NCI-H748 (cell line): ENCODE measurements around the gene FXR2.
"Not testable (repeated sequence)": the region's sequence is repeated elsewhere in the genome, so short reads cannot be mapped to it uniquely, and the experiment has no call there.

Experiments used
- DNase-seq: peaks from one replicate; lab custom pipeline; 2025; ENCODE audit not compliant: unreplicated experiment; lab: John Stamatoyannopoulos, UW

The FXR2 gene

DNA sequence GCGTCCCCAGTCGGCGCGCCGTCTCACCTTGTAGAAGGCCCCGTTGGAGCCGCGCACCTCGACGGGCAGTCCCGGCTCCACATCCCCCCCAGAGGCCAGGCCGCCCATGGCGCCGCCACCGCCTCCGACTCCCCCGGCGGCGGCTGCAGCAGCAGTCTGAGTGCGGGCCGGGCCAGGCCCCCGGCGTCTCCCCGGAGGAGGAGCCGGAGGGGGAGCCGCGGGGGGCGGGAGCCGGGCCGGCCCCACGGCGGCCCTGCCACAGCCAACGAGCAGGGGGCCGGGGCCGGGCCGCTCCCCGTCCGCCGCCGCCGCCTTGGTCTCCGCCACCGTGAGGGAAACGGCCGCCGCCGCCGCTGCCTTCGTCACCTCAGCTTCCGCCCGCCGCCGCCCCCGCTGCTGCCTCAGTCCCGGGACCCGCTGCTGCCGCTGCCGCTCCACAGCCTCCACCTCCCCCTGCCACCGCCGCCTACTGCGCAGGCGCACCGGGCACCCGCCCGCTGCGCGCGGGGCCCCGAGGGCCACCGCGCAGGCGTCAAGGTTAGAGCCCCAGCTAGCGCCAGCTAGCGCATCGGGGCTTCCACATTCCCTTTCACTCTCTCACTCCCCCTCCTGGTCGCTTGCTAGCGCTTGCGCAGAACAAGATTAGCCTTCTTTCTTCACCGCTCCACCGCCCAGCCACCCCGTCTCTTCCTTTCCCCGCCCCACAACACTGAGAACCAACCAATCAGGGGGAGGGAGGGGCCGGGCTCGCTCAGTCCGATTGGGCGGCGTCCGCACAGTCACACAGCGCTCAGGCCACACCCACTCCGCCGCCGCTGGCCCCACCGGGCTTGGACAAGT lies at the start of gene FXR2:
Gene FXR2, minus strand, starts transcription at position 473 of the 840 bp plus-strand sequence. Its CDS starts 365 bp downstream, at position 108.
- DNase-seq: peak; percentile 100

DNA sequence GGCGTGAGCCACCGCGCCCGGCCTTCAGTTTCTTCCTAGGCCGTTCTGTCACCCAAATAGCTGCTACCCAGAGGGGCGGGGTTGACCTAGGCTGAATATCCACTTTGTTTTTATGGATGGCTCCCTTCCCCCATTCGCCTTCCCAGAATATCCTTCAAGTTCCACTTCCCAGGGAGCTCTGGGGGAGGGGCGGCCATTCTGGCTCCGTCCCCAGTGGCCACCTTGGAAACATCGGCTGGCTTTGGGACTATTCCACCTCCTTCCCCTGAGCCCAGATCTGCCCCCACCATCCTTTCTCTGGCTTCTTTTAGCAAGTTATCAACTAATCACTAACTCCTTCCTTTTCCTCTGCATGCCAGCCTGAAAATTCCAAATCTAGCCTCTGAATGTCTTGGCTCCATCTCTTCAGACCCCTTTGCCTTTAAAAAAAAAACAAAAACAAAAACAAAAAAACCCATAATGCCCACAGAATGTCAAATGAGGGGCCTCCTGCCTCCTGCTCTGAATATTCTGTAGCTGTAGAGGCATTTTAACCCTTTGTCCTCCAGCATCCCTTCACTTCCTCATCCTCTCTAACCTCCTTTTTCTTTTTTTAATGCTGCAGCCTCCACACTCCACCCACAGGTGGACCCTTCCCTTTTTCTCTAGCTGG lies 42.4 kb upstream of the FXR2 start:
- no peak for DNase-seq

DNA sequence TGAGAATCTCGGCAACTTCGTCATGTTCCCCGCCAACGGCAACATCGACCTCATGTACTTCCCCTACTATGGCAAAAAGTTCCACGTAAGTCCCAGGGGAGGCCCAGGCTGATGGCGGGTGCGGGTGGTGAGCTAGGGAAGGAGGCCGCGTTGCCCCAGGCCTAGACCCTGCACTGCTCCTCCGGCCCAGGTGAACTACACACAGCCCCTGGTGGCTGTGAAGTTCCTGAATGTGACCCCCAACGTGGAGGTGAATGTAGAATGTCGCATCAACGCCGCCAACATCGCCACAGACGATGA lies 40.8 kb upstream of the FXR2 start:
- no peak for DNase-seq

DNA sequence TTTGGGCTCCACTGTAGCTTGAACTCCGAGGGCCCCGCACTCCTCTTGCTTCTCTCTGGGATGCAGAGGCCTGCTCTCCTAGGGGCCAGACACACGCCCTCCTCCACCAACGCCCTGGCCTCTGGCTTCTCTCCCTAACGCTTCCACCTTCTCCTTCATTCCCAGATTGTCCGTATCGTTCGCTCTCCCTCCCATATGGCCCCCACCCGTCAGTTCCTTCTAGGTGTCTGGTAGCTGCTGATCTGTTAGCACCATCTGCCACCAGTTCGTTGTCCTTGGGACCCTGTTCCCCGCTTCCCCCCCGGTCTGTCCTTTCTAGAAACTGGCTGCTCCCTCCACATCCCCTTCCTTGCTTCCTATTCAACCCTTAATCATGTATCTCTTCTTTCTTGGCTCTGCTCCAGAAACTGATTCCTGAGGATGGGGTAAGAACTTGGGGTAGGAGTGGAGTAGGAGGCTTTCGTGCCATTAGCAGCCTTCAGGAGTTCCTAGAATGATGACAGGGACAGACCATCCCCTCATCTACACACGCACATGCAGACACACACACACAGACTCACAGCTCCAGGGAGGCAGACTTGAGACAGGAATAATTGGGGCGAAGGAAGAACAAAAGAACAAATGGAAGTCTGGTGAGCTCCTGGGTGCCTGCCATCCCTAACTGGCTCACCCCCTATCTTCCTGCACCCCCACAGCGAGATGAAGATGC lies 40.3 kb upstream of the FXR2 start:
- no peak for DNase-seq

DNA sequence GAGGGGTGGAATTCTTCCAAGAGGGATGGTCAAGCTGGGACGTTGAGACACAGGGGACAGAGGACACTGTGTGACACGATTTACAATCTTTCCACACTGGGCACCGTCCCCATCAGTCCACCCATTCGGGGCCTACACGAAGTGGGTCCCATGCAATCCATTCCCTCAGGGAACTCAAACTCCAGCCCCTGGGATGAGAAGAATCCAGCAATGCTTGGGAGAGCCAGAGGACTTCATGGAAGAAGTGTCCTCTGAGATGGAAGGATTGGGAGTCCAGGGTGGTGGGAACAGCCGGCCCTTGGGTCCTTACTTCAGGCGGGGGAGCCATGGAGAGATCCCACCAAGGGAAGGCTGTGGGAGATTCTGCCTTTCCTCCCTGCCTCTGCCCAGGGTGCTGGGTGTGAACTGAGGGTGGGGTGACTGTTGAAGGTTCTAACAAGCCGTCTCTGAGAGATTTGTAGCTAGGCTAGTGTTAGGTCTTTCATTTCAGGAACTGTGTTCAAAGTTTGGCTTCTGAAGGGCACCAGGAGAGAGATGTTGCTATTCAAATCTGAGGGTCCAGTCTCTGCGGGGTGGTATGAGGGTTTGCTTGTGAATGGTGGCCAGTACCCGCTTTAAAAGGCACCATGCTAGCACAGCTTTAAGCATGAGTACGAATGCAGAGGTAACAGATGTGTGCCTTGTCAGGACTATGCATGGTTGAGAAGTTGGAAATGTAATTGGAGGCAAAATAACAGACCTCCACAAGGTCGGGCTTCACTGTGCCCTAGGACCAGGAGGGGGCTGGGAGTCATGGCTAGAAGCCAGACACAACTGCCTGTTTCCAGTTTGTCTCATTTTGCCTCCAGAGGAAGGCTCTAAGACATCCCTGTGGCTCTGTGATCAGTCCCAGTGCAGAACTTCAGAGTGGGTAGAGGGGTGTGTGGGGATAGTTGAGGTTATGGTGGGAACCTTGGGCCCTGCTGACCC lies 38.0 kb upstream of the FXR2 start:
- DNase-seq: no peak

DNA sequence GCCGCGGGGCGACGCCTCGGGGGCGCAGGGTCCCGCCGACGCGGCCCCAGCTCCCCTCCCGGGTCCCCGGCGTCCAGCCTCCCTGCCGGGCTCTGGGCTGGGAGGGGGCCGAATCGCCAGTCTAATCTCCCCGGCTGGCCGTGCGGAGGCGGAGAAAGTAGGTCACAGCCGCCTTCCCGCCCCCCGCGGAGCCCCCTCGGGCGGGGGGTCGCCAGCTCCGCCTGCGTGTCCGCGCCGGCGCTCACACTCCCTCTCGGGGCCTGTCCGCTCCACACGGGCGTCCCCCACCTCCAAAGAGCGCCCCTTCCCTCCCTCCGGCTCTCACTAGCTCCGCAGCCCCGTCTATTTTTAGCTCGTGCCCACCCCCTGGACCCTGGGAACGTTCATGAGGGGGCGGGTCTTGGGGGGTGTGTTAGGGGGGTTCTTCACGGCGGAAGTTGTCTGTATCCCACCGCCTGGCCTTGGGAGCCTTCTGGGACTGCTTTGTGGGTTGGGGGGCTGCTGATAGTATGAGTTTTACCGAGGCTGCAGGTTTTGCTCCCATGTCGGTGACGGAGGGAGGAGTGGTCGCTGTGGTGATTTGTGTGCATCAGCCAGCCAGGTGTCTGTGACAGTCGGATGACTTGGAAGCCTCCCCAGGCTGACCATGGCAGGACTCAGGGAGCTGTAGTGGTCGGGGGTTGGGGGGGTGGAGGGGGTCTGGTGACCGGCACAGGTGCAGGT lies 37.1 kb upstream of the FXR2 start:
- DNase-seq: peak; percentile 58

DNA sequence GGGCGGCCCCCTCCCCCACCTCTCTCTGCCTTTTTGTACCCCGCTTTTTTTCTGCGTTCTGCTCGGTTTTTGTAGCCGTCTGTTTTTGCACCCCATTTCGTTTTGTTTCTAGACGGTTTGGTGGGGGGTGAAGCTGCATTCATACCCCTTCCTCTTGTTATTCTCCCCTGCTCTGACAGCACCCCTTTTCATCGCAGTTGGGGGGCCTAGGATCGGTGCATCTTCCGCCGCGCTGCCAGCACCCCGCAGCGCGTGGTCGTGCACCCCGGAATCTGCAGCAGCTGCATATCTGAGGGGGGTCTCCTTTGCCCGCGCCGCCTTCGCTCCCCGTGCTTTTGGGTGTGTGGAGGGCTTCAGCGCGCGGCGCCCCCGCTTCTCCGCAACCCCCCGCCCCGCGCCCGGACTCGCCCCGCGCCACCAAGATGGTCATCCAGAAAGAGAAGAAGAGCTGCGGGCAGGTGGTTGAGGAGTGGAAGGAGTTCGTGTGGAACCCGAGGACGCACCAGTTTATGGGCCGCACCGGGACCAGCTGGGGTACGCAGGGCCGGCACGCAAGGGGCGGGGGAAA lies 36.5 kb upstream of the FXR2 start:
- DNase-seq: peak; percentile 49

DNA sequence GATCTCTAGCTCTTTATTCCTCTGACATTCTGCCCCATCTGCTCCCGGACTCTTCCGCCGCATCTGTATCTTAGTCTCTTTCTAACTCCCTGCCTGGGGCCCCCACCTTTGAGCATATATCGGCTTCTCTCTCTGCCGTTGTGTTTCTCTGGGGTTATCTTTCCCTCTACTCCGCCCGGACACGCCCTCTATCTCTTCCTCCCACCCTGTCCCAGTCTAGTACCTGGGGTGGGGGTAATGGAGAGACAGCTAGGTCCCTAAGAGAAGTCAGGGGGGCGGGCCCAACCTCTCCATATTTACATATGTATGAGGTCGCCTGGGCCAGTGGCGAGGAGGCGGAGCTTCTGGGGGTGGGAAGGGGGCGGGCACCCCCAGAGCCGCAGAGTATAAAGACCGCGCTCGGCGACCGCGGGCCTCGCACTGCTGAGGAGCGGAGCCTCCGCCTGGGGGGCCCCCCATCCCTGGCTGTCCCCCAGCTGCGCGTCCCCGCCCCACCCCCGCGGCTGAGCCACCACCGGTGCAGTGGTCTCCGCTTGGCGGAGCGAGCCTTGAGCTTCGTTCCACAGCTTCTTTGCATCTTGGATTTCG lies 35.9 kb upstream of the FXR2 start, which contains the start of gene ATP1B2:
Gene ATP1B2, plus strand, starts transcription at position 418 of the 588 bp plus-strand sequence. CDS start 593 bp downstream, outside the sequence.
- DNase-seq: peak; percentile 95

DNA sequence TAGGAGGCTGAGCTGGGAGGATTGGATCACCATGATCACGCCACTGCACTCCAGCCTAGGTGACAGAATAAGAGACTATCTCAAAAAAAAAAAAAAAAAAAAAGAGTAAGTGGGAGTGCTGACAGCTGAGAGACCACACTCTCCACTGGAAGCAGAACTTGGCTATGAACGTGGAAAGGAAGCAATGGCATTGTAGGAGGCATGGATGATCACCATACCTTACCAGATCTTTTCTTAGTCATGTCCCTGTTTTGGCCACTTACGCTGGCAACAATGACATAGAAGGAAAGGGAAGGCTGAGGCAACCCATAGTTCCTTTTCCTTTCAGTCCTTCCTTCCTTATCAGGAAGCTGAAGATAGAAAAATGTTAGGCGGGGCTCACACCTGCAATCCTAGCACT lies 32.3 kb upstream of the FXR2 start:
- DNase-seq: no peak

DNA sequence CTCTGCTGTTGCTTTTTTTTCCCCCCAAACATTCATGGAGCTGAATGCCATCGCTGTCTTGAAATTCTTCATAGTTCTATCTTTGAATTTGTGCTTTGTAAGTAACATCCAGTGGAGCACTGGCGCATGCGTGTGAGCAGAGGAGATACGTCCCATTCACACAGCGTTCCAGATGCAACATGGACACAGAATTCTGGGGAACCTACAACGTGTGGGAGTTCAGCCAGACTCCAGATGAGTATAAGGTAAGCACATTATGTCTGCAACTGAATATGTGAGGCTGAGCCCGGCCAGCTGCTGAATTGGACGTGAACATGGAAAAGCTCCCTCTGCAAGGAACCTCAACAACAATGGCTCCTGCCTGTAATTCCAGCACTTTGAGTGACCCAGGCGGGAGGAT lies 31.8 kb upstream of the FXR2 start:
- no peak for DNase-seq

DNA sequence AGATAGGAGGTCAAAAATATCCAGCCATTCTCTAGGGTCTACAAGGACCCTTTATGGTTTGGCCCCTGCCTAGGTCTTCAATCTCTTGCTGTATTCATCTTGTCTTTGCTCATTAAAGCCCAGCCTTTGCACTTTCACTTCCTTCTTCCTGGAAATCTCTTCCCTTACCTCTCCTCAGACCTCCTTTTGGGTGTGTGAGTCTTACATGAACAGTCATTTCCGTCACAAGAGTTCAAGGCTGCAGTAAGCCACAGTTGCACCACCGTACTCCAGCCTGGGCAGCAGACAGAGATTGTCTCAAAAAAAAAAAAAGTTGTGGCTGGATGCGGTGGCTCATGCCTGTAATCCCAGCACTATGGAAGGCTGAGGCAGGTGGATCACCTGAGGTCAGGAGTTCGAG lies 30.1 kb upstream of the FXR2 start:
- DNase-seq: no peak

DNA sequence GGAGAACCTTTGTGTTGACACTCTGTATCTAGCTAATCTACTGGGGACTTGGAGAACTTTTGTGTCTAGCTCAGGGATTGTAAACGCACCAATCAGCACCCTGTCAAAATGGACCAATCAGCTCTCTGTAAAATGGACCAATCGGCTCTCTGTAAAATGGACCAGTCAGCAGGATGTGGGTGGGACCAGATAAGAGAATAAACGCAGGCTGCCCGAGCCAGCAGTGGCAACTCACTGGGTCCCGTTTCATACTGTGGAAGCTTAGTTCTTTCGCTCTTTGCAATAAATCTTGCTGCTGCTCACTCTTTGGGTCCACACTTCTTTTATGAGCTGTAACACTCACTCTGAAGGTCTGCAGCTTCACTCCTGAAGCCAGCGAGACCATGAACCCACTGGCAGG lies 26.9 kb upstream of the FXR2 start:
- DNase-seq: not testable (repeated sequence)

DNA sequence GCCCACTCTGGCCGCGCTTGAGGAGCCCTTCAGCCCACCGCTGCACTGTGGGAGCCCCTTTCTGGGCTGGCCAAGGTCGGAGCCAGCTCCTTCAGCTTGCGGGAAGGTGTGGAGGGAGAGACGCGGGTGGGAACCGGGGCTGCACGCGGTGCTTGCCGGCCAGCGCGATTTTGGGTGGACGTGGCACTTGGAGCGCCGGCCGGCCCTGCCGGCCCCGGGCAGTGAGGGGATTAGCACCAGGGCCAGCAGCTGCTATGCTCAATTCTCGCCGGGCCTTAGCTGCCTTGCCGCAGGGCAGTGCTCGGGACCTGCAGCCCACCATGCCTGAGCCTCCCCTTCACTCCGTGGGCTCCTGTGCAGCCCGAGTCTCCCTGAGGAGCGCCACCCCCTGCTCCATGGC lies 26.1 kb upstream of the FXR2 start:
- no peak for DNase-seq

DNA sequence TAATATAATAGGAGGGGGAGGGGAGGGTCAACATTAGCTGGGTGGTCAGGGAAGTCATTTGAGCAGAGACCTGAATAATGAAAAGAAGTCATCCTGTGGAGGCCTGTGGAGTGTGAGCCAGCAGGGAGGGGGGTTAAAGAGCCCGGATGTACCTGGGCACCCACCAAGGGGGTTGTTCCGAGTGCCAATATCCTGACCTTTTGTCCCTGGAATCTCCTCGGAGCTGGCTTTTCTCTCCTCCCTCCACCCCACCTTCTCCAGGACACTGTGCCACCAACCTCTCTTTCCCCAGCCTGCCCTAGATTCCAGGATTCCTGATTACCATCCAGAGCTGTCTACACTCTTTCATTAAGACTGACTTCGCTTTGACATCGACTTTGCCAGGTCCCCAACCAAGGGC lies 21.5 kb upstream of the FXR2 start:
- DNase-seq: no peak

DNA sequence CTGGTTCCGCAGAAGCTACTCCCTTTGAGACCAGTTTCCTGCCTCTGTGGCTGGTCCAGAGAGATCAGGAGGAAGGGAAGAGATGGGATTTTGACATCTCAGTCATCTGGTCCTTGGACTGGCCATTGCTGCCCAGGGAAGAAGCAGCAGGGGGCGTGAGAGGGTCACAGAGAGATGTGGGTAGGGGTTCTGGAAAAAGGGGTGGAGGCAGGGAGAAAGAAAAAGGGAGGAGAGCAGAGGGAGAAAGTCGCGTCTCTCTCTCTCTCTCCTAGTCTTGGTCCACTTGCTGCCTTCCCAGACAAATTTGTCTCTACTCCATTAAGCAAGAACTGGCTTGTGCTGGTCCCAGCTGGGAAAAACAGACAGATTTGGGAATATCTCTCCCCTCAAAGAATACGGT lies 19.7 kb upstream of the FXR2 start:
- DNase-seq: peak; percentile 57

DNA sequence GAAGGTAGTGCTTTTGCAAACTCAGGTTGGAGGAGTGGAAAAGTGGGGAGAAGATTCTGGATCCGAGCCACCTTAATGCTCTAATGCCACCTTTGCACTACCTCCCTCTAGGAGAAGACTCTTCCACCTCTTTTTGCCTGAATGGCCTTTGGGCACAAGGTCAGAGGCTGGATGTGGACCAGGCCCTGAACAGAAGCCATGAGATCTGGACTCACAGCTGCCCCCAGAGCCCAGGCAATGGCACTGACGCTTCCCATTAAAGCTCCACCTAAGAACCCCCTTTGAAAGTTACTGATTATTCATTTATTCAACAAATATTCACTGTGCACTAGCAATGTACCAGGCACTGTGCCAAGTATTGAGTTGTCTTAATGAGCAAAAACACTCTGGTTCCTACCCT lies 18.4 kb upstream of the FXR2 start:
- no peak for DNase-seq

DNA sequence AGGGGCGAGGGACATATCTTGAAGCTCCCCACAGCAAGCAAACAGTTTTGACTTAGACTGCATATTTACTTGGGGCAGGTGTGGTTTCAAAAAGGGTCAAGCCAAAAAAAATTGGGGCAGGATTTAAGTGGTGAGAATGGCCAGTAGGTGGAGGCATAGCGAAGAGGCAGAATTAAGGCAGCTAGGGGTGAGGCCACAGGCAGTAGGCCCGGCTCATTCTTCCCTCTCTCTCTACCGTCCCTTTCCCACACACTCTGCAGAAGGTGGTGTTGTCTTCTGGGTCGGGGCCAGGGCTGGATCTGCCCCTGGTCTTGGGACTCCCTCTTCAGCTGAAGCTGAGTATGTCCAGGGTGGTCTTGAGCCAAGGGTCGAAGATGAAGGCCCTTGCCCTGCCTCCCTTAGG lies 17.8 kb upstream of the FXR2 start:
- DNase-seq: peak; percentile 57

DNA sequence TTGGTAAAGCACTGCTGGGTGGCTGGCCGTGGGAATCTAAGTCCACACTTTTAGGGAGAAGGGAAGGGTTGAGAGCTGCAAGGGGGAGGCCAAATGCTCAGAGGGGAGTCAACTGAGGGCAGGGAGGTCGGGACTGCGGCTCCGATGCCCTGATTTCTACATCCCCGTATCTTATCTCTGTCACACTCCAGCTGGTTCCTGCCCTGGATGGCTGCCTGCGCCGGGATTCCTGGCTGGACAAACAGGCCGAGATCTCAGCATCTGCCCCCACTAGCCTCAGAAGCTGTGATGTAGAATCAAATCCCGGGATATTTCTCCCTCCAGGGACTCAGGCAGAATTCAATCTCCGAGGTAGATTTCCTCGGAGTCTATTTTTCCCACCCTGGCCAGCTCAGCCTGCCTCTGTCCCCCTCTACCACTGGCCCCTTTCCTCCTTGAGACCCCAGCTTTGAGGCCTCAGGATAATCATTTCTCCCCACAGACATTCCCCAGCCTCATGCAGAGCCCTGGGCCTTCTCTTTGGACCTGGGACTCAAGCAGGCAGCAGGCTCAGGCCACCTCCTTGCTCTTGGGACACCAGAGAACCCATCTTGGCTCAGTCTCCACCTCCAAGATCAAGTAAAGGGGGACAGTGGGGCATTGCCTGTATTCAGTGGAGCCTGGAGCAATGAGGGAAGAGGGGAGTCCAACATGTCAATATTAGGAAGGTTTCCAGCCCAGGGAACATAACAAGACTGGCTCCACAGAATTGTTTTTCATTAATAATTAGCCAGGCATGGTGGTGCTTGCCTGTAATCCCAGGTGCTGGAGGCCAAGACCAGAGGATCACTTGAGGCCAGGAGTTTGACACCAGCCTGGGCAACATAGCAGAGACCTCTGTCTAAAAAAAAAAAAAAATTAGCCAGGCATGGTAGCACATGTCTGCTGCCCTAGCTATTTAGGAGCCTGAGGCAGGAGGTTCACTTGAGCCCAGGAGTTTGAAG lies 17.0 kb upstream of the FXR2 start:
- no peak for DNase-seq
